ENCODE results near the gene GALNT7. TPM values are rescaled to one million over a fixed set of nuclear protein-coding genes. Genes with fewer than 3 reads are reported as not detected.

GALNT7 gene
- total RNA-seq, 1 donor: 19.6 TPM

DNA sequence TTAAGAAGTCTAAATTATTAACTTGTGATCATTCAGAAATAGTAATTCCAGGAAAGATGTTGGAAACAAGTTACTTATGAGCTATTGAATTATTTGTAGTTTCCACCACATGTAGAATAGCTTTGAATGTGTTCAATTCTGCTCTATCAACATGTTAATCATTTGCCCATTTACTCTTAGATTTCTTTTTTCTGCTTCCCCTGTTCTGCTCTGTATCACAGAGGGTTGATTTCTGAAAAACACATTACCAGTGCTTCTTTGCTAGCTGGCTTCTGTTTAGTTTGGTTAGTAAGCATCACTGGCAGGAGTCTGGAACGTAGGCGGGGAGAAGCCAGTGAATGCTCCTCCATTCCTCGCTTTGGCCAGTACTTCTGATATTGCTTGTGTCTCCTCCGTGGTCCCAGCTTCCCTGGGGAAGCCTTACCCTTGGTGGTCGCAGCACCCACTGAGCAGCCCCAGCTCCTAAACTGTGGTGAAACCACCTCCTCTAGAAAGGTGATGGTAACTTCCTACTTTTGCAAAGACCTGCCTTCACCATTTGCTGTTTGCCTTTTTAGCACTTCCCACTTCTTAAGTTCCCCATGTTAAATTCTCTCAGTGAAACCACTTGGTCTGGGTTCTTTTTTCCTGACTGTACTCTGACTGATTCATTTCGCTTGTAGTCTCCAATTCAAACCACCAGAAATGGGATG is 40.3 kb upstream of the GALNT7 start:
- no peak overlapping the region for H3K4me3 ChIP-seq (ENCODE audit: low read depth, low read length)
- TF ChIP-seq, protein P1, sequence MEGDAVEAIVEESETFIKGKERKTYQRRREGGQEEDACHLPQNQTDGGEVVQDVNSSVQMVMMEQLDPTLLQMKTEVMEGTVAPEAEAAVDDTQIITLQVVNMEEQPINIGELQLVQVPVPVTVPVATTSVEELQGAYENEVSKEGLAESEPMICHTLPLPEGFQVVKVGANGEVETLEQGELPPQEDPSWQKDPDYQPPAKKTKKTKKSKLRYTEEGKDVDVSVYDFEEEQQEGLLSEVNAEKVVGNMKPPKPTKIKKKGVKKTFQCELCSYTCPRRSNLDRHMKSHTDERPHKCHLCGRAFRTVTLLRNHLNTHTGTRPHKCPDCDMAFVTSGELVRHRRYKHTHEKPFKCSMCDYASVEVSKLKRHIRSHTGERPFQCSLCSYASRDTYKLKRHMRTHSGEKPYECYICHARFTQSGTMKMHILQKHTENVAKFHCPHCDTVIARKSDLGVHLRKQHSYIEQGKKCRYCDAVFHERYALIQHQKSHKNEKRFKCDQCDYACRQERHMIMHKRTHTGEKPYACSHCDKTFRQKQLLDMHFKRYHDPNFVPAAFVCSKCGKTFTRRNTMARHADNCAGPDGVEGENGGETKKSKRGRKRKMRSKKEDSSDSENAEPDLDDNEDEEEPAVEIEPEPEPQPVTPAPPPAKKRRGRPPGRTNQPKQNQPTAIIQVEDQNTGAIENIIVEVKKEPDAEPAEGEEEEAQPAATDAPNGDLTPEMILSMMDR (IDR thresholded peaks at IDR 0.05; ENCODE audit: insufficient read depth, low read length): no peak
- DNase-seq (ENCODE audit: low read depth): no peak

DNA sequence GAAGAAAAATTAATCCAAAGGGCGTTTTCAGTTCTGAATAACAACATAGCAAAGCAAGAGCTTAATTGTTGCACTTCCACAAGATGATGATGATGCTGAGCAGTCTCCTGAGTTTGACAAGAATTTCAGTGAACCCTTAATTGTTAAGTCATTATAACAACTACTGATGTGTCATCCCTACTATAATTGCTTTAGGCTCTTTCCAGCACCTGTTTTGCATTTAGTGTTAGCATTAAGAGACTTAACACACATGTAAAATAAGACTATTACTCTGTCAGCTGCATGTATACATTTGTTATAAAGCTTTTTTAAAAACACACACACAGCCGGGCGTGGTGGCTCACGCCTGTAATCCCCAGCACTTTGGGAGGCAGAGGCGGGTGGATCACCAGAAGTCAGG is 37.9 kb upstream of the GALNT7 start:
- H3K4me3 ChIP-seq (ENCODE audit: low read depth, low read length): no peak overlapping the region
- TF ChIP-seq, protein P1 (IDR thresholded peaks at IDR 0.05; ENCODE audit: insufficient read depth, low read length): no peak
- no peak for DNase-seq (ENCODE audit: low read depth)

DNA sequence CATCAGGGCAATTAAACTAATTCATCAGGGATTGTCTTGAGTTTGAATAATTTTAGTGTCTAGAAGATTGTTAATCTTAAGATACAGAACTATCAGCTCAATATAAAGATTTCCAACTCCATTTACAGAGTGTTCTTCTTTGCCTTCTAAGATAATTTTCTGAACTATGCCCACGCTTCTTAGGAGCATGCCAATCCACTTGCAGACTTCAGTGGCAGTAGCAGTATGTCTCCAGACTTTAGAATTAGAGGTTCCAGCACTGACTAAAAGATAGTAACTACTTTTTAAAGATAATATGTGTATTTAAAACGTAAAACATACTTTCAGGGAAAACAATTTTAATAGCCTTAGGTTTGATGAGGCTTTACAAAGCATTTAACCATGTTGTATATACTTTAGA is 34.2 kb upstream of the GALNT7 start:
- H3K4me3 ChIP-seq (ENCODE audit: low read depth, low read length): no peak overlapping the region
- TF ChIP-seq, protein P1 (IDR thresholded peaks at IDR 0.05; ENCODE audit: insufficient read depth, low read length): no peak
- no peak for DNase-seq (ENCODE audit: low read depth)

DNA sequence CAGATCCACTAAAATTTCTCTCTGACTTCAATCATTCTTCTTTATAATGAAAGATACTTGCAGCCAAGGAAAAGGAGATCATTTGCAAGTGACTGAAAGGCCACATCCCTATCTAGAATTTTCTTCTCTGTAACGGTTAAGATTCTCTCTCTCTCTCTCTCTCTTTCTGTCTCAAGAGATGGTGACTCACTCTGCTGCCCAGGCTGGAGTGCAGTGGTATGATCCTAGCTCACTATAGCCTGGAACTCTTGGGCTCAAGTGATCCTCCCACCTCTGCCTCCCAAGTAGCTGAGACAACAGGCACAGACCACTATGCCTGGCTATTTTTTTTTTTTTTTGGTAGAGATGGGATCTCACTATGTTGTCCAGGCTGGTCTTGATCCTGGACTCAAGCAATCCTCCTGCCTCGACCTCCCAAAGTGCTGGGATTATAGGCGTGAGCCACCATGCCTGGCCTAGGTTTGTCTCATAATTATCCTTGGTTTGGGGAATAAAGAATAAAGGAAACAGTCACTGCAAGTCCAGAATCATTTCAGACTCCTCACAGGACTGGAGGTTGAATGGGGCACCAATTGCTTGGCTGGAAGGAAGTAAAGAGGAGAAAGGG is 33.3 kb upstream of the GALNT7 start:
- peak; percentile 37 for DNase-seq (ENCODE audit: low read depth)
- TF ChIP-seq, protein P1 (IDR thresholded peaks at IDR 0.05; ENCODE audit: insufficient read depth, low read length): no peak
- no peak overlapping the region for H3K4me3 ChIP-seq (ENCODE audit: low read depth, low read length)

DNA sequence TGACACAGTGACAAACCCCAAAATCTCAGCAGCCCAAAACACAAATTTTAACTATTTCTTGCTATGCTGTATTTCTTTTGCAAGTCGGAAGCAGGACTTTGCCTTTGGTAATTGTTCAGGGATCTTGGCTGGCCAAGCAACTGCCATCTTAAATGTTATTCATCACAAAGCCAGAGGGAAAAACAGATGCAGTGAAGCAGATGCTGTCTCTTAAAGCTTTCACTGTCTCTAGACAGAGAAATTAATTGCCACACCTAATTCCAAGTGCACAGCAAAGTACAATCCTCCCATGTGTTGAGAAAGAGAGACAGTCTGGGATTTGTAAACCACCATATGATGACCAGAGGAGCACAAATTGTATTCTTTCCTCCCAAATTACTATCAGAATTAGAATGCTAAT is 30.0 kb upstream of the GALNT7 start:
- no peak overlapping the region for H3K4me3 ChIP-seq (ENCODE audit: low read depth, low read length)
- TF ChIP-seq, protein P1 (IDR thresholded peaks at IDR 0.05; ENCODE audit: insufficient read depth, low read length): no peak
- DNase-seq (ENCODE audit: low read depth): no peak

DNA sequence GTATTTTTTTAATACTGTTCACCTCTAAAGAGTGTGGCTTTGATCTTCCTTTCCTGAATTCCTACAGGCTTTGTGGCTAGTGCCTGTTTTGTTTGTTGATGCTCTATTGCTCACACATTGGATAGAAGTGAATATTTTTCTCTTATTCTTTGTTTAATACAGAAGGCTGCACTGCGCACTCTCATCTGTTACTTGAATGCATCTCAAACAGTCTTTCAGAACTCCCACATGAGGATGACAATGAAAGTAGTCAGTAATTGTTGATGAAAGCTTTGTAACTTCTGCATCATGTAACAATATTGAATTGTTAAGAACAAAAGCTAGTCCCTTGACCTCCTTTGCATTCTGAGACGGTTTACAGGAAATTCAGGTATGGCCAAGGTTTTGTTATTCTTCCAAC is 29.1 kb upstream of the GALNT7 start:
- no peak for DNase-seq (ENCODE audit: low read depth)
- H3K4me3 ChIP-seq (ENCODE audit: low read depth, low read length): no peak overlapping the region
- TF ChIP-seq, protein P1 (IDR thresholded peaks at IDR 0.05; ENCODE audit: insufficient read depth, low read length): no peak

All from fibroblast of the aortic adventitia (primary cell).